ENCODE data around the gene MAP3K21.

GRCh38 chr1:233355841-233356704 is 28.5 kb downstream of the MAP3K21 start:
- TF ChIP-seq CTCF (IDR thresholded peaks at IDR 0.05) (no peak), USF1 (IDR thresholded peaks at IDR 0.05; ENCODE audit: borderline replicate concordance, low read depth) (no peak)

All from SK-N-SH (cell line).